ENCODE data around the gene ANKRD12. TPM values are rescaled to one million over a fixed set of nuclear protein-coding genes. Genes with fewer than 3 reads are reported as not detected.

ANKRD12 gene
- total and polyA plus RNA-seq, 10 of the 15 experiments (the other 5 are each of a cell fraction or from before 2014, with no cell fraction given) = 5.9 to 45.7 (median 20.2) TPM

GRCh38 chr18:9140984-9141383, 4.4 kb downstream of the ANKRD12 start:
- RAD21 ChIA-PET (ENCODE audit: unreplicated experiment) = interaction anchor here (1.2 to 6.9 kb wide), 9 partner anchors 24 to 75 kb away, joined by 3 to 73 read pairs (median 12); partner anchors contain the start of gene NDUFV2
- Histone ChIP-seq H3K36me3 (ENCODE audit: control insufficient read depth in 2 of 2, insufficient read depth in 2 of 2, low read length in 1 of 2) (no peaks in the 10 kb centered on the region), H2AFZ (ENCODE audit: control insufficient read depth, low read depth, low read length) (no peak overlapping the region), H3K27ac (ENCODE audit: control insufficient read depth, insufficient read depth) (peak overlapping the region; percentile 73), H4K20me1 (ENCODE audit: control insufficient read depth, insufficient read depth) (no peaks in the 10 kb centered on the region), H3K27me3 (replicated peaks in 1 of 2; ENCODE audit: control insufficient read depth in 2 of 2, insufficient read depth in 2 of 2, low read length in 1 of 2) (no peaks in the 10 kb centered on the region), H3K4me1 (ENCODE audit: control insufficient read depth, insufficient read depth, low read length) (peaks cover 32% of the 10 kb centered on the region; the same call in 1 of the 2 replicates), H3K4me2 (ENCODE audit: control insufficient read depth, insufficient read depth) (peak overlapping the region; percentile 97), H3K79me2 (ENCODE audit: control insufficient read depth, insufficient read depth, low read length) (peaks cover 85% of the 10 kb centered on the region), H3K9me3 (replicated peaks; ENCODE audit: control insufficient read depth, insufficient read depth, low read length) (no peaks in the 10 kb centered on the region), H3K9ac (ENCODE audit: control insufficient read depth, insufficient read depth, low read length) (peak overlapping the region; percentile 17; the same call in 1 of the 2 replicates), H3K4me3 (peak overlapping the region; percentile 70)
- CTCF ChIA-PET = interaction anchor here (0.8 to 9.9 kb wide), 11 partner anchors 11 to 376 kb away, joined by 3 to 95 read pairs (median 5); partner anchors contain the start of gene NDUFV2
- FAIRE-seq = no peak
- DNase-seq (ENCODE audit: low read depth, low spot score) = no peak
- intact Hi-C loops (cut with micrococcal nuclease; ENCODE audit: unreplicated experiment) (loop anchor here (5.0 to 10.0 kb wide), 4 partner anchors 211 to 536 kb away; partner anchors contain the start of gene RAB12), in situ Hi-C loops (cut with MboI) (loop anchor here (10.0 kb wide), 1 partner anchor 436 kb away; the partner anchor contains the start of gene MTCL1)
- SMC1A ChIA-PET (ENCODE audit: uncharacterized antibody, unreplicated experiment) = interaction anchor here (1.1 to 11.5 kb wide), 10 partner anchors 9 to 376 kb away, joined by 3 to 137 read pairs (median 42); partner anchors contain the start of gene NDUFV2
- BruUV-seq (replicated peaks) = no TSS peak
- POLR2A ChIA-PET = interaction anchor here (0.5 to 8.0 kb wide), 6 partner anchors 23 to 537 kb away, joined by 3 to 85 read pairs (median 6); partner anchors contain the start of gene NDUFV2
- no peak for ATAC-seq
- WGBS (ENCODE audit: insufficient coverage, insufficient replicate concordance, low lambda C conversion rate, missing lambda C conversion rate) = 68% methylated on average over 2 of the region's 2 CpGs
- TF ChIP-seq LARP7 (IDR thresholded peaks at IDR 0.05) = no peak
- TF ChIP-seq, protein P1, sequence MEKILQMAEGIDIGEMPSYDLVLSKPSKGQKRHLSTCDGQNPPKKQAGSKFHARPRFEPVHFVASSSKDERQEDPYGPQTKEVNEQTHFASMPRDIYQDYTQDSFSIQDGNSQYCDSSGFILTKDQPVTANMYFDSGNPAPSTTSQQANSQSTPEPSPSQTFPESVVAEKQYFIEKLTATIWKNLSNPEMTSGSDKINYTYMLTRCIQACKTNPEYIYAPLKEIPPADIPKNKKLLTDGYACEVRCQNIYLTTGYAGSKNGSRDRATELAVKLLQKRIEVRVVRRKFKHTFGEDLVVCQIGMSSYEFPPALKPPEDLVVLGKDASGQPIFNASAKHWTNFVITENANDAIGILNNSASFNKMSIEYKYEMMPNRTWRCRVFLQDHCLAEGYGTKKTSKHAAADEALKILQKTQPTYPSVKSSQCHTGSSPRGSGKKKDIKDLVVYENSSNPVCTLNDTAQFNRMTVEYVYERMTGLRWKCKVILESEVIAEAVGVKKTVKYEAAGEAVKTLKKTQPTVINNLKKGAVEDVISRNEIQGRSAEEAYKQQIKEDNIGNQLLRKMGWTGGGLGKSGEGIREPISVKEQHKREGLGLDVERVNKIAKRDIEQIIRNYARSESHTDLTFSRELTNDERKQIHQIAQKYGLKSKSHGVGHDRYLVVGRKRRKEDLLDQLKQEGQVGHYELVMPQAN (conservative IDR thresholded peaks at IDR 0.05) = no peak
- no peak for TF ChIP-seq SMAD1 (IDR thresholded peaks at IDR 0.05; ENCODE audit: low read depth, partially characterized antibody)
- no peak for TF ChIP-seq YBX1 (IDR thresholded peaks at IDR 0.05)
- no peak for TF ChIP-seq CREB1 (IDR thresholded peaks at IDR 0.05; ENCODE audit: low read depth)
- TF ChIP-seq POLR2AphosphoS2 (IDR thresholded peaks at IDR 0.05; ENCODE audit: low read depth, low read length) = no peak
- no peak for TF ChIP-seq NR2C2 (IDR thresholded peaks at IDR 0.05; ENCODE audit: borderline replicate concordance, control insufficient read depth, insufficient read length, low read depth)
- TF ChIP-seq STAT1 (conservative IDR thresholded peaks at IDR 0.05) = no peak
- TF ChIP-seq NFXL1 (IDR thresholded peaks at IDR 0.05; ENCODE audit: borderline replicate concordance) = no peak
- TF ChIP-seq FOXK2 (IDR thresholded peaks at IDR 0.05) = no peak
- TF ChIP-seq, protein P2, sequence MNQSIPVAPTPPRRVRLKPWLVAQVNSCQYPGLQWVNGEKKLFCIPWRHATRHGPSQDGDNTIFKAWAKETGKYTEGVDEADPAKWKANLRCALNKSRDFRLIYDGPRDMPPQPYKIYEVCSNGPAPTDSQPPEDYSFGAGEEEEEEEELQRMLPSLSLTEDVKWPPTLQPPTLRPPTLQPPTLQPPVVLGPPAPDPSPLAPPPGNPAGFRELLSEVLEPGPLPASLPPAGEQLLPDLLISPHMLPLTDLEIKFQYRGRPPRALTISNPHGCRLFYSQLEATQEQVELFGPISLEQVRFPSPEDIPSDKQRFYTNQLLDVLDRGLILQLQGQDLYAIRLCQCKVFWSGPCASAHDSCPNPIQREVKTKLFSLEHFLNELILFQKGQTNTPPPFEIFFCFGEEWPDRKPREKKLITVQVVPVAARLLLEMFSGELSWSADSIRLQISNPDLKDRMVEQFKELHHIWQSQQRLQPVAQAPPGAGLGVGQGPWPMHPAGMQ (IDR thresholded peaks at IDR 0.05; ENCODE audit: borderline replicate concordance) = no peak
- TF ChIP-seq SMAD5 (IDR thresholded peaks at IDR 0.05; ENCODE audit: low read depth) = no peak
- no peak for TF ChIP-seq ZBTB11 (CRISPR knock-in tag; IDR thresholded peaks at IDR 0.05)
- no peak for TF ChIP-seq JUNB (IDR thresholded peaks at IDR 0.05)
- TF ChIP-seq ZBTB4 (CRISPR knock-in tag; IDR thresholded peaks at IDR 0.05) = no peak

All from GM12878 (cell line).